HG02678 (cell line): ENCODE results near the gene ADI1.
A peak's percentile ranks its signal among the peaks of the same experiment; 100 is the strongest.

Source experiments
- ATAC-seq: cut with Tn5 transposase; IDR thresholded peaks from one replicate; pipeline ENCODE4 v1.9.1; 2021; ENCODE audit warnings: mild to moderate bottlenecking, moderate library complexity; ENCODE audit not compliant: unreplicated experiment

ADI1 gene, protein sequence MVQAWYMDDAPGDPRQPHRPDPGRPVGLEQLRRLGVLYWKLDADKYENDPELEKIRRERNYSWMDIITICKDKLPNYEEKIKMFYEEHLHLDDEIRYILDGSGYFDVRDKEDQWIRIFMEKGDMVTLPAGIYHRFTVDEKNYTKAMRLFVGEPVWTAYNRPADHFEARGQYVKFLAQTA

DNA sequence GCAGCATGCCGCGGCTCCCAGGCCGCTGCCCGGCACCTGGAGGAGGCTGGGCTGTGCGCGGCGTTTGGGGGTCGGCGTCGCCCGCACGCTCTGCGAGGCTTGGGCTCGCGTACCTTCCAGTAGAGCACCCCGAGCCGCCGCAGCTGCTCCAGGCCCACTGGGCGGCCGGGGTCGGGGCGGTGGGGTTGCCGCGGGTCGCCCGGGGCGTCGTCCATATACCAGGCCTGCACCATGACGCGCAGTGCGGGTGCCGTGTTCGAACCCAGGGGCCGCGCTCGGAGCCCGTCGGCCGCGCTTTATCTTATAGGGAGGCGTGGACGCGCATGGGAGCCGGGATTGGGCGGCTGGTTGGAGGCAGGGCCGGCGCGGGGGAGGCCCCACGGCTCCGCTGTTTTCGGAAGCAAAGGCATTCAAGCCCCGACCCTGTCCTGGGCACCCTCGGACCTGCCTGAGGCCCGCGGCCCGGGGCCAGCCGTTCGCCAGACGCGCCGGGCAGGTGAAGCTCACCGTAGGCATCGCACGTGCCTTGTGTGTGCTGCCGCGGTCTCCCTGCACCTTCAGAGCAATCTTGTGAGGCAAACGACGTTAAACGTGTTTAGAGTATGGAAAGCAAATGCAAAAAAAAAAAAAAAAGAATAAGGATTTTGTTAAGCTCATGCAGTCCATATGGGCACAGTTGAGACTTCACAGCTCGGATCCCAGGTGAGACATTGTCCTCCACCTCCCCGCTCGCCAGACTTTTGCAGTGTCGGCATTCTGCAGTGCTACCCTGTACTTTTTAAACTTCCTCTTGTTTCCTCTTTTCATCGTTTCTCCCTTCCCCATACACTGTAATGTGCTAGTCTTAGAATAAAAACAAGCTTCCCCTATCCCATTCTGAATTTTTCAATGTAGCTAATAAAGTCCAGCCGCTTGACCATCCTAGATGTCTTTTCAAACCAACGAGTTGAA lies at the start of gene ADI1:
TSS of gene ADI1 (minus strand) at position 277 of the 951 bp plus-strand sequence. CDS start at position 233, 44 bp downstream.
- peak; percentile 65 for ATAC-seq

DNA sequence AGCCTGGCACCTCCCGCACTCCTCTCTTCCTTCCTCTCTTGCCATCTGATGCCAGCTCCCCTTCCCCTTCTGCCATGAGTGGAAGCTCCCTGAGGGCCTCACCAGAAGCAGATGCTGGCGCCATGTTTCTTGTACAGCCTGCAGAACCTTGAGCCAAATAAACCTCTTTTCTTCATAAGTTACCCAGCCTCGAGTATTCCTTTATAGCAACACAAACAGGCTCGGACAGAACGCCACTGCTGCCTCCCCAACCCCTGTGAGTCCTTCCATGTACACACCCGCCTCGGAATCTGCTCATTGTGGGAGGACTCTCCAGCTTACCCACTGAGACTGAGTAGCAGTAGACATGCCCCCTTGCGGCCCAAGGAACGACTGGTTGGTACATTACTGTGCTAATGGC lies 47.5 kb upstream of the ADI1 start:
- no peak for ATAC-seq

DNA sequence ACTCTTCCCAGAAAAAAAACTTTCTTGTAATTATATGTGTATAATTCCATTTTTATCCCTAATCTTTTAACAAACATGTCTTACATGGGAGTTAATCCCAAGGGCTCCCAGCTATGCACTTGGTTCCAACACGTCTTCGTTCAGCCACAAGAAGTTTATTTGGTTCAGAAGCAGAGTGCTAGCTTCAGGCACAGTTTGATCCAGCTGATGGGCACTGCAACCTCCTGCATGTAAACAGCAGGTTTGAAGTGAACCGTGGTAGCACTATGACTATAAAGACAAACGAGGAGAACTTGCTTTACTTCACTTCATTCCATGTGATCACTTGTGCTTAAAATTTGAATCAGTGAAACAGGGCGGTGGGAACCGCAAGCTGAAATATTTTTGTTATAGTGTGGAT lies 45.8 kb upstream of the ADI1 start:
- ATAC-seq, result no peak

DNA sequence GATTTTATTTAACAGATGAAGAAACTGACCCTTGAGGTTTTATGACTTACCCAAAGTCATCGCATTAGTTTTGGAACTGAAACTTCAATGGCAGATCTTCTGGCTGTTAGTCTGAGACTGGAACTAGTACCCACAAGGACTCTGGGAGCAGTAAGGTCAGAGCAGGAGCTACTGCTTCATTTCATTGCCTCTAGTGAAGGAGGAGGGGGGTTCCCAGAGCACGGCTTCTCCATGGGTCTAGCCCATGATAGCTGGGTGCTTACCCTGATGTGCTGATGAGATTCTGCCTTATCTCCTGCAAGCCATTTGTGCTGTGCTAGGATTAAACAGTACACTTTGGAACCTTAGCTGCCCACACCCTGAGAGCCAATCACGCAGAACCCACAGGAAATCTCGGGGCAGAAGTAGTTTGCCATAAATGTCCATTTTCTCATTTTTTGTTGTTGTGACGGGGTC lies 44.2 kb upstream of the ADI1 start:
- peak; percentile 59 for ATAC-seq

DNA sequence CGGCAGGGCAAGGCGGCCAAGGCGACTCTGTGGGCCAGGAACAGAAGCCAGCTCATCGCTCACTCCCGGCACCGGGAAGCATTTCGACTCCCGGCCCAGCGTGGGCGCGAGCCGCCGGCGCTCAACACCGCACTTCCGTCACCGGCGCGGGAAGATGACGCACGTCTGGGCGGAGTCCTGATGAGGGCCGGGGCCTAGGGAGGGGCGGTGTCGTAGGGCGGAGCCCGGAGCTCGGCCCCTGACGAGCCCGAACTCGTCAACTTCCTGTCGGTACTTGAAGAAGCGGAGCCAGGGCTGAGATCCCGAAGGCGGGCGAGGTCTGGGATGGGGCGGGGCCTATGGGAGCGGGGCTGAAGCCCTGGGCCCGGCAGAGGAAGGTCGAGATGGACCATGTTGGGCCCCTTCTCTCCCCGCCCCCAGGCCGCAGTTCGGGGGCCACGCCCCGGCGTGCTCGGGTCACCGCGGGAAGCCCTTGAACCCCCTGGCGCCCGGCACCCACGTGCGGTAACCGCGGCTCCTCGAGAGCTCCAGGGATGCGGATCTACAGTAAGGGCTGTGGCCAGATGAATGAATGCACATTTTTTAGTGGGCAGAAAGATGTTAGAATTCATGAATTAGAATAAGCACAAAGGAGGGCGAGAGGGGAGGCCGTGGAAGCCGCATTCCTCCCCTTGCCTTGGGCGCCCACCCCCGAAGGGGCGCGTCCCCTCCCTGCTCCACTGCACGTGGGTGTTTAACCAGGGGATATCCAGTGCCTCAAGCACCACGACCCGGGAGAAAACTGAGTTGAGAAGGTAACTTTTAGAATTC lies 39.1 kb upstream of the ADI1 start, which contains the start of gene RNASEH1:
TSS of gene RNASEH1 (minus strand) at position 129 of the 810 bp plus-strand sequence. CDS start at position 56, 73 bp downstream.
- peak; percentile 97 for ATAC-seq

DNA sequence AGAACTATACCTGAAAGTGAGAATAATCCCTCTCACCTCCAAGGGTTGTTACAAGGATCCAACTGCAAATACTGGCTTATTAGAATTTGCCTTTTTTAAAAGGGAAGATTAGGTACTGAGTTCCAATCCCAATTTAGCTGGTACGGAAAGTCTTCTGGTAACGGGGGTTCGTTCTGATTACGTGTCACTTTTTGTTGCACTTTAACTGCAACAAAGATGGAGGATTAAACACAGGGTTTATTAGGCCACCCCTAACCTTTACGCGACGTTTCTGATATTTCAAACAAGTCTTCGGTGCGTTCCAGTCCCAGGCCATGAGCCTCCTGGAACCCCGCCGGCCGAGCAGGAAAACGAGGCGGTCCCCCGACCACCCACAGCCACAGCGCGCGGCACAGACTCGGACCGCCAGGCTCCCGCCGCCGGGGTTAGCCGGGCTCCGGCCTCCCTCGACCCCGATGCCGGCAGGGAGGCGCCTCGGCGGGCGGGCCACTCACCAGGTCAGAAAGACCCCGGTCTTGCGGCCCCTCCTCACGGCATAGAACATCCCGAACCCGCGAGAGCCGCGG lies 38.4 kb upstream of the ADI1 start:
- ATAC-seq, result peak; percentile 22

DNA sequence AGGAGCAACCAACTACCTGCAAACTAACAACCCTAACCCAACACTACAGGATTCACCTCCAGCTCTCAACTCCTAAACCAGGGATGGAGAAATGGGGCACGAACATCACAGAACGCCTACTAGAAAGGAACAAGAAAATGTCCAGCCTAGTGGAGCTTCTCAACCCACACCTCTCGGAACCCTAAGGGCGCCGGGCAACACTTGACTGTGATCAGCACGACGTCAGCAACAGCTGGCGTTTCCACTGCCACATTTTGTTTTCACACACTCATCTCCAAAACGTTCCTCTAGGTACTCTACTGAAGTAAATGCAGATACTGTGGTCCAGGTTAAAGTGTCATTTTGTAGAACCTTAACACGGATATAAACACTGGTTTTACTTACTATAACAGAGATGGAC lies 34.6 kb upstream of the ADI1 start:
- ATAC-seq, result no peak

DNA sequence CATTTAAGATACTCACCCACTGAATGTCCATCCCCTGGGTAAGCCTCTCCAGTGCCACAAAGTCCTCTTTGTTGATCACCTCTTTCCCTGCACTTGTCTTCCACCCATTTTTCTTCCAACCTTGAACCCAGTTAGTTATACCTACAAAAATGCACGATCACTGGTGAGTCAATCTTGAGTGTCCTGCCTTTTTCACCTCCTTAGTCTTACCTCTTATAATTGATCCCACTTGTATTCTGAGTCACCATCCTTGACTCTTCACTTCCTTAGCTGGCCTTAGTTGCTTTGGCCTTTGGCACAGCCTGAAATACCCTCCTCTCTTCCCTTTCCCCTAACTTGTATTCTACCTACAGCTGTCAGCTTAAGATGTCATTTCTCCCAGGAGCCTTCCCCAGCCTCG lies 28.6 kb upstream of the ADI1 start:
- no peak for ATAC-seq

DNA sequence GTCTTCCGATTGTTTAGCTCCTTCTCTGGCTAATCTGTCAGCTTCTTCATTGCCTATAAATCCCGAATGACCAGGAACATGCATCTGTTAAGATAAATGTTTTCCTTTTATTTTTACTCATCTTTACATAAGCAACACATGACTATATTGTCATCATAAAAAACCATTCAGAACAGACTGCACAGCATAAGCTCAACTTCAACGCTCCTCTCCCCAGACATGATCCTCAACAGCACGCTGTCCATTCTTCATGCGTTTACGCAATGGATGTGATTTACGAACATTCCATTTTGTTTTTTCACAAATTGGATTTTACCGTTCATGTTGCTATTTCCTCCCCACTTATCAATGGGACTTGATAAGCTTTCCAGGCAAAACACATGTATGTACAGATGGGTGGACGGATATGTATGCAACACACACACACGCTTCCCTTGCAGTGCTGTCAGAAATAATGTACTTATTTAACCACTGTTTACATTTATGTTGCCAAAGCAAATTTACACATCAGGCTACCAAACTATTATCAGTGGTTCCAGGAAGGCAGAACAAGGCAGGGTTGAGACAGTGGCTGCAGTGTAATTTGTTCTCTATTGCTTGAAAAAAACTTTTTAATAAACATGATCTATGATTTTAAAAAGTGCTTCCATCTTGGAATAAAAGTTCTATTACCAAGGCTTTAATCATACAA lies 26.6 kb upstream of the ADI1 start:
- no peak for ATAC-seq

DNA sequence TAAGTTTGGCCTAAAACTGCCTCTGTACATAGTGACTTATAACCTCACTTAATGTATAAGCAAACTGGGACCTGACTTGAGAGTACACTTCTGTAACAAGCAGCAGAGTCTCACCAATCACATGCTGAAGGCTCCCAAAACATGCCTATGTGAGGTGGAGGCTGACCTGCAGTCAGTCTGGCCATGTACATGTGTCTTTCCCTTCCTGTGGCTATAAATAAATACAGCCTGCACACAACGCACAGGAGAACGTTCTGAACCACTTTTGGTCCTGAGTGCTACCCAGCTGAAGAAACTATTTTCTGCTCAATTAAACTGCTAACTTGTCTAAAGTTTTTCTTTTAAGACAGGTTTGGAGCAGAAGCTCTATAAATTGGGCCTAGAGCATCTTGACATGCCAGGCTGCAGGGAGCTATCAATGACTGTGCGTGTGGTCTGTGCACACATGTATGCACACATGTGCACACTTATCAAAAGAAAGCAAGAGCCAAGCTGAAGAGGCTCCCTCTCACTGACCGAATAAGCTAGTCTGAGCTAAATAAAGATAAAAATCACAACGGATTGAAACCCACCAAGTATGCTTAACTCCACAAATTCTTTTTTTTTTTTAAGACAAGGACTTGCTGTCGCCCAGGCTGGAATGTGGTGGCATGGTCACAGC lies 23.8 kb upstream of the ADI1 start:
- no peak for ATAC-seq

DNA sequence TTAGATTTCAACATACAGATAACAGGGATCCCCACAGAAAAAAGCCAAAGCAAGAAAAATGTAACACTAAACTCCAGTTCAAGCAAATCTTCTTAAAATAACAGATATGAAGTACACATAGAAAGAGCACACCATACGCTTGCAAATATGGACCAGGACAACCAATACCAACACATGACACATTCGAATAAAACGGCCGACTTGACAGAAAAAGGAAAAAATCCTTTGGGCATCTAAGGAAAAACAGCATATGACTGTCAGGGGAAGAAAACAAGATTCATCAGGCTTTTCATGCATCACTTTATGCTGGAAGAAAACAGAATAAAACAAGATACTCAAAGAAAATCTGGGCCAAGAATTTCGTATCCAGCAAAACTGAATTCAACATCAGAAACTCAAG lies 22.8 kb upstream of the ADI1 start:
- ATAC-seq, result no peak

DNA sequence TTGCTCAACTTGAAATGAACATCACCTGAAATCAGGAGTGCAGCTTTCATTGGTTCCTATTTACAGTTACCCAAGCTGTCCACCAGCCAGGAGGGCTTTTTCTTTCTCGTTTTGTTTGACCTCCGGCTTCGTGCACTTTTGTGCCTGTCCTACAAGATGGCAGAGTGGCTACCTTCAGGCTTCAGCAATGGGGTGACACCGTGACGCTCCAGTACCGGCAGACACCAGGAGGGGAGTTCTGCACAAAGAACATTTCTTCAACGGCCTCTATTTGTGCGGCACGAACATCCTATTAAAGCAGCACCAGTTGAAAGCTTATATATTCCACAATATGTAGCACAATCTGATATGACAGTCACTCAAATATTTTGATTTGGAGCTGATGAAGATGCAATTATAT lies 20.5 kb upstream of the ADI1 start:
- no peak for ATAC-seq

DNA sequence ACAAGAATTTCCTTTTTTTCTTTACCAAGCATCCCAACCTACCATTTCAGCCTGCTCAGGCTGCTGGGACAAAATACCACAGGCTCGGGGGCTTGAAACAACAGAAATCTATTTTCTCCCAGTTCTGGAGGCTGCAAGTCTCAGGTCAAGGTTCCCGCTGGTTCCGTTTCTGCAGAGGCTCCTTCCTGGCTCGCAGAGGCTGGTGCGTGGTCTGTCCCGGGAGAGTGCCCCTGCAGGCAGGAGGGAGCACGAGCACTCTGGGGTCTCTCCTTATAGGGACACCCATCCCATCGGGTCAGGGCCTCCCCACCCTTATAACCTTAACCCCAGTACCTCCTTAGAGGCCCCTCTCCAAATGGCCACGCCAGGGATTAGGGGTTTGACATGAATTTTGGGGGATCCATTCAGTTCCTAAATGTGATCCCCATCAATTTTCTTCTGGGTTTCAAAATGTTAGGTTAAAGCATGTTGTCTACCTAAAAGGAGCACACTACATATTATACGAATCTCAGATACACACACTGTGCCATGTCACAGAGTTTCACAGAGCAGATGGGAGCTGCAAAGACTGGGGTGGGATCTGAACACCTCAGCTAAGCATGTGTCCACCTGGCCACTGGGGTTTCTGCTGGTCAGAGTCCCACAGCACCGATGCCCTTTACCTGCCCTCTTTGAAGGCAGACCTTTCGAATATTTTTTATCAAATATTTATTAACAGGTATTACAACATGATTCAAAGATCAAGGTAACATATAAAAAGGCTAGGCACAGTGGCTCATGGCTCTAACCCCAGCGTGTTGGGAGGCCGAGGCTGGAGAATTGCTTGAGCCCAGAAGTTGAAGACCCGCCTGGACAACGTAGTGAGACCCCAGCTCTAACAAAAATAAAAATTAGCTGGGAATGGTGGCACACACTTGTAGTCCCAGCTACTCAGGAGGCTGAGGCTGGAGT lies 17.6 kb upstream of the ADI1 start:
- peak; percentile 66 for ATAC-seq

DNA sequence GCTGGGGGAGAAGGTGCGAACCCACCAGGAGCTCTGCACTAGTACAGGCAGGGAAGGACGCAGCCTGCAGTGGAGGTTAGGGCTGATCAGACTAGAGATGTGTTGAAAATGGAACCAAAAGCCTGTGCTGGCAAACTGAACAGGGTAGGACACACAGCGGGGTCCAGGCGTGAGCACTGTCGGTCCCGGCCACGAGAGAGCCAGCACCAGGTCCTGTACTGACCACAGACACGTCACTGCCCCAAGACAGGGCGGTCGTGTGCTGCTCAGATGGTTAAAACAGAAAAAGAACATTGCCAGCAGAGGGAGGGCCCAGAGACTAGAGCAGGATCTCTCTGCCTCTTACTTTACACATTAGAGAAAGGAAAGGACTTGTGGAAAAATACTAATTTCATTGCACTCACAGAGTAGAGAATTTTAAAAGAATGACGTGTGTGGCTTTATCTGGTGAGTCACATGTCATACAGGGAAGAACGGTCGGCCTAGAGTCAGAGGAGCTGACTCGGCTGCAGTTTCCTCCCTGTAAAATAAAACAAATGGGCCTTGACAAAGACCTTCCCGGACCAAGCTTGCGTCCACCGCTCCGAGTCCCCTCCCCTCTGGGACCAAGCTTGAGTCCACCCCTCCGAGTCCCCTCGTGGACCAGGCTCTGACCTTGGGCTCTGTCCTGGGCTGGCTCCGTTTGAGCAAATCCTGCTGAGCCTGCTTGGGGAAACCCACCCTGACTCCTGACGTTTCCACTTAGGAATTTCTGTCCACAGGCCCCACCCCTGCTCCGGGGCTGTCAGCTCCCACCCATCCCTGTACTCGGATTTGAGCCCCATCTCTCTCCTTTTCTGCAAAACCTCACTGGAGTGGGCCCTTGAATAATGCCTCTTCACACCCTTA lies 16.7 kb upstream of the ADI1 start:
- peak; percentile 68 for ATAC-seq

DNA sequence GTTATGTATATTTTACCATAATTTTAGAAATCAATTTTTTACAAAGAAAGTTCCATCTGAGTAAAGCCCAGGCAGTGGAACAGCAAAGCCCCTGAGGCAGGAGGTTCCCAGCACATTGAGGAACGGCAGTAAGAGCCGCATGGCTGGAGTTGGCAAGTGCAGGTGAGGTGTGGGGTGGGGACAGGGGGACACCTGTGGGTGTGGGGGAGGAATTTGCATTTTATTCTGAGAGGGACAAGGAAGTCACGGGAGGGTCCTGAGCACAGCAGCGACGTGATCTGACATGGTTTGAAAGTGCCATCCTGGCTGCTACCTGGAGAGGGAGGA lies 16.1 kb upstream of the ADI1 start:
- ATAC-seq, result peak; percentile 8

DNA sequence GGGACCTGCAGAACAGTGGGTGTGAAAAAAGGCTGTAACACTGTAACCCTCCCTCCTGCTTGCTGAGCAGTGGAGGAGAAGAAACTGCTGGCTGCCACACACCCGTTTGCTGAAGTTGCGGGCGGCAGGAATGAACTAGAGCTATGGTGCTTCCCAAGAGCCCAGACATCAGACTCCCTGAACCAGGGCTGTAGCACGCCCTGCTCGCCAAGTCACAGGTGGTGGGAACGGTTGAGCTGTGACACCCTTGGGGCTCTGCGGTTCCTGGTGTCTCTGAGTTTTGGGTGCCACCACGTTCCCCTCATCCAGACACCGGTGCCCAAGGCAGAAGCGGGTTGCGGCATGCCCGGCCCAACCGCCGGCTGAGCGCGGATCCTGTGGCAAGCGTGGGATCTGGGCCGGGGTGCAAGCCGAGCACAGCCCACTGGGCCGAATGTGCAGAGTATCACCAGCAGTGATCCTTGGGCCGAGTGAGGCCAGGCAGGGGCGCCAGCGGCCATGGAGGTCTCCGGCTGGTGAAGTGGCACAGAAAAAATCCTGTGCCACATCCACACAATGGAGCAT lies 15.0 kb upstream of the ADI1 start:
- no peak for ATAC-seq

DNA sequence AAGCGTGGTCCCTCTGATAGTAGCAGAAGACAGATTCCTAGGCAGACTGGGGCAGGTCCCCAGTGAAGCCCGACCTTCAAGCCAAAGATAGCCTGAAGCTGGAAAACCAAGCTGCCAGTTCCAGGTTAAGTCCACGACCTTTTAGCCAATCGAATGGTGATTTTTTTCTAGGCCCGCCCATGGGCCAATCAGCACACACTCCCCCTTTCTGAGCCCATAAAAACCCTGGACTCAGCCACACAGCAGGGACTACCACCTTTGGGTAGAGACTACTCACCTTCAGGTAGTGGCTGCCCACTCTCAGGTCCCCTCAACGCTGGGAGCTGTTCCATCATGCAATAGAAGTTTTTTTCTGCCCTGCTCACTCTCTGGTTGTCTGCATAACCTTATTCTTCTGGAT lies 14.5 kb upstream of the ADI1 start:
- no peak for ATAC-seq

DNA sequence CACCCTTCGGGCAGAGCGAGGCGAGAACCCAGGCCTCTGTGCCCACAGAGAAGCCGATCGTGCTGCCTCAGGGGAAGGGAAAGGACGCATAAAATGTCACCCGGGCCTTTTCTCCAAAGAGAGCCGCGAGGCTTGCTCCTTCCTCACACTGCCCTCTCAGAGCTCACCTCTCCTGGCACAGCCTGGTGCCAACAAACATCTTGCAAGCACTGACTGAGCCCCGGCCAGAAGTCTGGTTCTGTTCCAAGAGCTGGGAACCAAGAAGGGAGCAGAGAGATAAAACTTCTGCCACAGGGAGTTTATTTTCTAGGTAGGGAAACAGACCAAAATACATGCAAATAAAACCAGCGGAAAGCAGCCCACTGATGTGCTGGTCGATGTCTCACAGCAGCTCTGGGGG lies 13.6 kb upstream of the ADI1 start:
- ATAC-seq, result no peak
